GM23338 (cell line): ENCODE results near the gene IDUA. TPM values are rescaled to one million over a fixed set of nuclear protein-coding genes. Genes with fewer than 3 reads are reported as not detected.

Experiments
- ATAC-seq: fragments of 200-7000 bp; cut with Tn5 transposase; 3 replicates; pipeline ENCODE4 v1.9.1; 2020
- DNase-seq: peaks from one replicate; pipeline ENCODE4 v3.0.0-alpha.2; 2015; ENCODE audit warnings: low spot score
- H2AFZ ChIP-seq: fragments of 200-600 bp; sonication (generic); 2 replicates; pipeline ENCODE4 v1.8.0; 2016; ENCODE audit warnings: antibody characterized with exemption, mild to moderate bottlenecking, moderate library complexity
- H3F3A ChIP-seq: fragments of 200-600 bp; sonication (generic); replicated peaks from 2 replicates; pipeline ENCODE4 v1.8.0; 2017; ENCODE audit warnings: antibody characterized with exemption, mixed run types, low read depth
- H3K27ac ChIP-seq: fragments of 200-600 bp; sonication (generic); 2 replicates; pipeline ENCODE4 v1.6.1; 2016; ENCODE audit warnings: low read depth
- H3K27me3 ChIP-seq: fragments of 200-600 bp; sonication (generic); 2 replicates; pipeline ENCODE4 v1.8.0; 2016; ENCODE audit warnings: mild to moderate bottlenecking, mixed run types, moderate library complexity; ENCODE audit not compliant: insufficient read depth
- H3K36me3 ChIP-seq: fragments of 200-600 bp; sonication (generic); 2 replicates; pipeline ENCODE4 v1.8.0; 2016; ENCODE audit warnings: mild to moderate bottlenecking; ENCODE audit not compliant: insufficient read depth
- H3K4me1 ChIP-seq: fragments of 200-600 bp; sonication (generic); 2 replicates; pipeline ENCODE4 v1.8.0; 2016; ENCODE audit warnings: mild to moderate bottlenecking, moderate library complexity; ENCODE audit not compliant: insufficient read depth
- H3K4me2 ChIP-seq: fragments of 200-600 bp; sonication (generic); 2 replicates; pipeline ENCODE4 v1.7.1; 2017; ENCODE audit warnings: mixed run types
- H3K4me3 ChIP-seq: fragments of 200-600 bp; sonication (generic); 2 replicates; pipeline ENCODE4 v1.6.1; 2016; ENCODE audit warnings: mixed run types
- H3K79me2 ChIP-seq: fragments of 200-600 bp; sonication (generic); replicated peaks from 2 replicates; pipeline ENCODE4 v1.8.0; 2017; ENCODE audit warnings: mild to moderate bottlenecking; ENCODE audit not compliant: insufficient read depth
- H3K9me2 ChIP-seq: fragments of 200-600 bp; sonication (generic); 2 replicates; pipeline ENCODE4 v1.8.0; 2017; ENCODE audit not compliant: insufficient read depth
- H4K20me1 ChIP-seq: fragments of 200-600 bp; sonication (generic); replicated peaks from 2 replicates; pipeline ENCODE4 v1.8.0; 2017; ENCODE audit warnings: mild to moderate bottlenecking; ENCODE audit not compliant: insufficient read depth
- H3K27ac Mint-ChIP-seq: 2 replicates; pipeline ENCODE4 v1.8.0; 2020; ENCODE audit warnings: inconsistent platforms, mild to moderate bottlenecking, moderate library complexity, mixed read lengths
- H3K27me3 Mint-ChIP-seq: 3 replicates; pipeline ENCODE4 v1.8.0; 2022; ENCODE audit warnings: low read depth, mild to moderate bottlenecking, moderate library complexity, mixed read lengths, inconsistent platforms; ENCODE audit not compliant: insufficient read depth, poor library complexity
- H3K36me3 Mint-ChIP-seq: 3 replicates; pipeline ENCODE4 v1.8.0; 2021; ENCODE audit warnings: low read depth, mild to moderate bottlenecking, inconsistent platforms, moderate library complexity, mixed read lengths
- H3K4me1 Mint-ChIP-seq: 3 replicates; pipeline ENCODE4 v1.8.0; 2020; ENCODE audit warnings: mild to moderate bottlenecking, inconsistent platforms, mixed read lengths
- H3K4me3 Mint-ChIP-seq: 3 replicates; pipeline ENCODE4 v1.8.0; 2021; ENCODE audit warnings: moderate library complexity, mild to moderate bottlenecking, inconsistent platforms, mixed read lengths
- H3K9me3 Mint-ChIP-seq: 3 replicates; pipeline ENCODE4 v1.8.0; 2020; ENCODE audit warnings: moderate library complexity, mild to moderate bottlenecking, inconsistent platforms, mixed read lengths
- CREB1 ChIP-seq: fragments of 250-450 bp; sonication (Bioruptor Pico); IDR thresholded peaks from 2 replicates; pipeline ENCODE4 v1.5.0; 2020; ENCODE audit warnings: low read depth, mild to moderate bottlenecking, moderate library complexity
- ETS1 ChIP-seq: IDR thresholded peaks from 2 replicates; pipeline ENCODE4 v1.6.1; 2016; ENCODE audit warnings: antibody characterized with exemption
- EZH2 ChIP-seq: fragments of 200-600 bp; sonication (generic); IDR thresholded peaks from one replicate; pipeline ENCODE4 v1.8.0; 2017; ENCODE audit warnings: antibody characterized with exemption, mild to moderate bottlenecking, low read depth; ENCODE audit not compliant: unreplicated experiment
- EZH2phosphoT487 ChIP-seq: fragments of 200-600 bp; sonication (generic); IDR thresholded peaks from one replicate; pipeline ENCODE4 v1.8.1; 2018; ENCODE audit warnings: antibody characterized with exemption; ENCODE audit not compliant: unreplicated experiment
- JUNB ChIP-seq: IDR thresholded peaks from one replicate; pipeline ENCODE4 v1.6.1; 2016; ENCODE audit warnings: antibody characterized with exemption; ENCODE audit not compliant: unreplicated experiment
- NANOG ChIP-seq: IDR thresholded peaks from 2 replicates; pipeline ENCODE4 v1.6.1; 2016; ENCODE audit warnings: antibody characterized with exemption, borderline replicate concordance
- POLR2AphosphoS5 ChIP-seq: IDR thresholded peaks from 2 replicates; pipeline ENCODE4 v1.6.1; 2016; ENCODE audit warnings: antibody characterized with exemption, low read depth
- STAT1 ChIP-seq: IDR thresholded peaks from one replicate; pipeline ENCODE4 v1.6.1; 2016; ENCODE audit warnings: antibody characterized with exemption; ENCODE audit not compliant: unreplicated experiment
- ZNF114 ChIP-seq: fragments of 250-450 bp; sonication (Bioruptor Pico); IDR thresholded peaks from 2 replicates; pipeline ENCODE4 v1.5.0; 2020; ENCODE audit warnings: mild to moderate bottlenecking, moderate library complexity
- polyA plus RNA-seq: library from polyadenylated mRNA; unstranded; fragments of >200 nt; fragmentation: Nextera tagmentation; extraction: Ambion mirVana; gene quantifications from 2 replicates; pipeline ENCODE4 v1.2.1, GENCODE V29; 2016
- total RNA-seq: library from RNA; depleted of rRNA; stranded (reverse); fragments of >200 nt; shearing (Covaris generic); gene quantifications from 2 replicates; pipeline ENCODE4 v1.2.3, GENCODE V29; 2014
- TF ChIP-seq, protein P1 (sequence below): fragments of 250-450 bp; sonication (Bioruptor Pico); IDR thresholded peaks from 2 replicates; pipeline ENCODE4 v1.5.0; 2020; ENCODE audit warnings: mild to moderate bottlenecking, moderate library complexity
- TF ChIP-seq, protein P2 (sequence below): IDR thresholded peaks from one replicate; pipeline ENCODE4 v1.6.1; 2018; ENCODE audit warnings: antibody characterized with exemption; ENCODE audit not compliant: unreplicated experiment

The IDUA gene
- total and polyA plus RNA-seq, 2 experiments from 2014 or later = 1.3 to 6.1 TPM

DNA sequence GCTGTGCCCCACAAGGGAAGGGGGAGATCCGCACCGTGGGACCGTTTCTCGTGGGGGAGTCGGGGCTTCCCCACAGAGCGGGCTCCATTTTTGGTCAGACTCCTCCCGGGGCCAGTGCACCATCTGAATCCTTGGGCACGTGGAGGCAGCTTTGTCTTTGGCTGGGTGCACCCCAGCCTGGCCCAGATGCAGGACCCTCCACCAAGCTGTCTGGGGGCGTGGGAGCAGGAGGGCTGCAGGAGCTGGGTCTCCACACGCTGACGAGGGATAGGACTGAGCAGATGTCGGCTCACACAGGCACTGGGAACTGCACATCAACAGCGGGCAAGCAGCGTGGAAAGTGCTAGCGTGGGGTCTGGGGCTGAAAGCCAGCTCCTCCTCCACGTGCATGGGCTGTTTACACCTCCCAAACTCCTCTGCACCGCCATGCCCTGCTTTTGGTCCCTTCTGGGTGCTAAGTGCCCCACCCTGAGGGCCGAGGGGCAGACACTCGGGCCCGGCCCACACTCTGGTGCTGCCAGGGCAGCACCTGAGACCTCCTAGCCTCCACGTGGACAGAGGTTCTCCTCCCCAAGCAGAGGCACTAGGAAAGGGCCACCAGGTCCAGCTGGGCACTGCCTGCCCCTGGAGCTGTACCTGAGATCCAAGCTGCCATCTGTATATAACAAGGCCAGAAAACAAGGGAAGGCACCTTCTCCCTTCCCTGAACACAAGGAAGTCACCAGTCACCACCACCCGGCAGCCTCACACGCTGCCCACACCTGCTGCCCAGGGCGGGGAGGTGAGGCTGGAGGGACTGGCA is 27.3 kb upstream of the IDUA start:
- no peak overlapping the region for H3K4me2 ChIP-seq
- H3K4me1 ChIP-seq = no peaks in the 10 kb centered on the region
- H2AFZ ChIP-seq = no peak overlapping the region
- Mint-ChIP-seq H3K27me3 (peaks cover 2% of the 10 kb centered on the region), H3K4me1 (no peaks in the 10 kb centered on the region), H3K4me3 (no peak overlapping the region), H3K9me3 (no peaks in the 10 kb centered on the region), H3K27ac (no peak overlapping the region), H3K36me3 (no peaks in the 10 kb centered on the region; the same call in 2 of the 3 replicates)
- H3K9me2 ChIP-seq = no peaks in the 10 kb centered on the region
- ATAC-seq = no peak
- H3F3A ChIP-seq = no peaks in the 10 kb centered on the region
- no peaks in the 10 kb centered on the region for H3K79me2 ChIP-seq
- H4K20me1 ChIP-seq = no peaks in the 10 kb centered on the region; the same call in 1 of the 2 replicates
- no peaks in the 10 kb centered on the region for H3K36me3 ChIP-seq
- no peak overlapping the region for H3K4me3 ChIP-seq
- TF ChIP-seq CREB1 (CRISPR knock-in tag) = no peak
- TF ChIP-seq ETS1 = no peak
- no peak for TF ChIP-seq EZH2
- TF ChIP-seq, protein P1, sequence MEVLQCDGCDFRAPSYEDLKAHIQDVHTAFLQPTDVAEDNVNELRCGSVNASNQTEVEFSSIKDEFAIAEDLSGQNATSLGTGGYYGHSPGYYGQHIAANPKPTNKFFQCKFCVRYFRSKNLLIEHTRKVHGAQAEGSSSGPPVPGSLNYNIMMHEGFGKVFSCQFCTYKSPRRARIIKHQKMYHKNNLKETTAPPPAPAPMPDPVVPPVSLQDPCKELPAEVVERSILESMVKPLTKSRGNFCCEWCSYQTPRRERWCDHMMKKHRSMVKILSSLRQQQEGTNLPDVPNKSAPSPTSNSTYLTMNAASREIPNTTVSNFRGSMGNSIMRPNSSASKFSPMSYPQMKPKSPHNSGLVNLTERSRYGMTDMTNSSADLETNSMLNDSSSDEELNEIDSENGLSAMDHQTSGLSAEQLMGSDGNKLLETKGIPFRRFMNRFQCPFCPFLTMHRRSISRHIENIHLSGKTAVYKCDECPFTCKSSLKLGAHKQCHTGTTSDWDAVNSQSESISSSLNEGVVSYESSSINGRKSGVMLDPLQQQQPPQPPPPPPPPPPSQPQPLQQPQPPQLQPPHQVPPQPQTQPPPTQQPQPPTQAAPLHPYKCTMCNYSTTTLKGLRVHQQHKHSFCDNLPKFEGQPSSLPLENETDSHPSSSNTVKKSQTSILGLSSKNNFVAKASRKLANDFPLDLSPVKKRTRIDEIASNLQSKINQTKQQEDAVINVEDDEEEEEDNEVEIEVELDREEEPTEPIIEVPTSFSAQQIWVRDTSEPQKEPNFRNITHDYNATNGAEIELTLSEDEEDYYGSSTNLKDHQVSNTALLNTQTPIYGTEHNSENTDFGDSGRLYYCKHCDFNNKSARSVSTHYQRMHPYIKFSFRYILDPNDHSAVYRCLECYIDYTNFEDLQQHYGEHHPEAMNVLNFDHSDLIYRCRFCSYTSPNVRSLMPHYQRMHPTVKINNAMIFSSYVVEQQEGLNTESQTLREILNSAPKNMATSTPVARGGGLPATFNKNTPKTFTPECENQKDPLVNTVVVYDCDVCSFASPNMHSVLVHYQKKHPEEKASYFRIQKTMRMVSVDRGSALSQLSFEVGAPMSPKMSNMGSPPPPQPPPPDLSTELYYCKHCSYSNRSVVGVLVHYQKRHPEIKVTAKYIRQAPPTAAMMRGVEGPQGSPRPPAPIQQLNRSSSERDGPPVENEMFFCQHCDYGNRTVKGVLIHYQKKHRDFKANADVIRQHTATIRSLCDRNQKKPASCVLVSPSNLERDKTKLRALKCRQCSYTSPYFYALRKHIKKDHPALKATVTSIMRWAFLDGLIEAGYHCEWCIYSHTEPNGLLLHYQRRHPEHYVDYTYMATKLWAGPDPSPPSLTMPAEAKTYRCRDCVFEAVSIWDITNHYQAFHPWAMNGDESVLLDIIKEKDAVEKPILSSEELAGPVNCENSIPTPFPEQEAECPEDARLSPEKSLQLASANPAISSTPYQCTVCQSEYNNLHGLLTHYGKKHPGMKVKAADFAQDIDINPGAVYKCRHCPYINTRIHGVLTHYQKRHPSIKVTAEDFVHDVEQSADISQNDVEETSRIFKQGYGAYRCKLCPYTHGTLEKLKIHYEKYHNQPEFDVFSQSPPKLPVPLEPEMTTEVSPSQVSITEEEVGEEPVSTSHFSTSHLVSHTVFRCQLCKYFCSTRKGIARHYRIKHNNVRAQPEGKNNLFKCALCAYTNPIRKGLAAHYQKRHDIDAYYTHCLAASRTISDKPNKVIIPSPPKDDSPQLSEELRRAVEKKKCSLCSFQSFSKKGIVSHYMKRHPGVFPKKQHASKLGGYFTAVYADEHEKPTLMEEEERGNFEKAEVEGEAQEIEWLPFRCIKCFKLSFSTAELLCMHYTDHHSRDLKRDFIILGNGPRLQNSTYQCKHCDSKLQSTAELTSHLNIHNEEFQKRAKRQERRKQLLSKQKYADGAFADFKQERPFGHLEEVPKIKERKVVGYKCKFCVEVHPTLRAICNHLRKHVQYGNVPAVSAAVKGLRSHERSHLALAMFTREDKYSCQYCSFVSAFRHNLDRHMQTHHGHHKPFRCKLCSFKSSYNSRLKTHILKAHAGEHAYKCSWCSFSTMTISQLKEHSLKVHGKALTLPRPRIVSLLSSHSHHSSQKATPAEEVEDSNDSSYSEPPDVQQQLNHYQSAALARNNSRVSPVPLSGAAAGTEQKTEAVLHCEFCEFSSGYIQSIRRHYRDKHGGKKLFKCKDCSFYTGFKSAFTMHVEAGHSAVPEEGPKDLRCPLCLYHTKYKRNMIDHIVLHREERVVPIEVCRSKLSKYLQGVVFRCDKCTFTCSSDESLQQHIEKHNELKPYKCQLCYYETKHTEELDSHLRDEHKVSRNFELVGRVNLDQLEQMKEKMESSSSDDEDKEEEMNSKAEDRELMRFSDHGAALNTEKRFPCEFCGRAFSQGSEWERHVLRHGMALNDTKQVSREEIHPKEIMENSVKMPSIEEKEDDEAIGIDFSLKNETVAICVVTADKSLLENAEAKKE (CRISPR knock-in tag) = no peak
- no peak for TF ChIP-seq POLR2AphosphoS5
- TF ChIP-seq JUNB = no peak
- TF ChIP-seq EZH2phosphoT487 = no peak
- TF ChIP-seq NANOG = no peak
- no peak for TF ChIP-seq ZNF114 (CRISPR knock-in tag)
- TF ChIP-seq, protein P2, sequence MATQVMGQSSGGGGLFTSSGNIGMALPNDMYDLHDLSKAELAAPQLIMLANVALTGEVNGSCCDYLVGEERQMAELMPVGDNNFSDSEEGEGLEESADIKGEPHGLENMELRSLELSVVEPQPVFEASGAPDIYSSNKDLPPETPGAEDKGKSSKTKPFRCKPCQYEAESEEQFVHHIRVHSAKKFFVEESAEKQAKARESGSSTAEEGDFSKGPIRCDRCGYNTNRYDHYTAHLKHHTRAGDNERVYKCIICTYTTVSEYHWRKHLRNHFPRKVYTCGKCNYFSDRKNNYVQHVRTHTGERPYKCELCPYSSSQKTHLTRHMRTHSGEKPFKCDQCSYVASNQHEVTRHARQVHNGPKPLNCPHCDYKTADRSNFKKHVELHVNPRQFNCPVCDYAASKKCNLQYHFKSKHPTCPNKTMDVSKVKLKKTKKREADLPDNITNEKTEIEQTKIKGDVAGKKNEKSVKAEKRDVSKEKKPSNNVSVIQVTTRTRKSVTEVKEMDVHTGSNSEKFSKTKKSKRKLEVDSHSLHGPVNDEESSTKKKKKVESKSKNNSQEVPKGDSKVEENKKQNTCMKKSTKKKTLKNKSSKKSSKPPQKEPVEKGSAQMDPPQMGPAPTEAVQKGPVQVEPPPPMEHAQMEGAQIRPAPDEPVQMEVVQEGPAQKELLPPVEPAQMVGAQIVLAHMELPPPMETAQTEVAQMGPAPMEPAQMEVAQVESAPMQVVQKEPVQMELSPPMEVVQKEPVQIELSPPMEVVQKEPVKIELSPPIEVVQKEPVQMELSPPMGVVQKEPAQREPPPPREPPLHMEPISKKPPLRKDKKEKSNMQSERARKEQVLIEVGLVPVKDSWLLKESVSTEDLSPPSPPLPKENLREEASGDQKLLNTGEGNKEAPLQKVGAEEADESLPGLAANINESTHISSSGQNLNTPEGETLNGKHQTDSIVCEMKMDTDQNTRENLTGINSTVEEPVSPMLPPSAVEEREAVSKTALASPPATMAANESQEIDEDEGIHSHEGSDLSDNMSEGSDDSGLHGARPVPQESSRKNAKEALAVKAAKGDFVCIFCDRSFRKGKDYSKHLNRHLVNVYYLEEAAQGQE = no peak
- TF ChIP-seq STAT1 = no peak
- H3K27ac ChIP-seq = no peak overlapping the region
- DNase-seq = no peak
- H3K27me3 ChIP-seq = no peaks in the 10 kb centered on the region
